Uterus (tissue), 2 donors: ENCODE results near the gene LFNG.

Experiments
- POLR2A ChIP-seq, 2 donors: fragments of 450-650 bp; IDR thresholded peaks; one replicate each; pipeline ENCODE4 v1.6.1; 2016; ENCODE audit warnings: antibody characterized with exemption in 2 of 2, mild to moderate bottlenecking in 1 of 2, moderate library complexity in 1 of 2
- TF ChIP-seq, protein P1 (sequence below), 4 experiments: fragments of 200-600 bp in 2 of 4; fragments of 450-650 bp in 2 of 4; sonication (generic) in 2 of 4; IDR thresholded peaks; one replicate each; pipeline ENCODE4 v1.5.1; 2016 to 2019; ENCODE audit warnings: antibody characterized with exemption in 4 of 4, mild to moderate bottlenecking in 2 of 4, moderate library complexity in 1 of 4

- TF ChIP-seq, protein P1, sequence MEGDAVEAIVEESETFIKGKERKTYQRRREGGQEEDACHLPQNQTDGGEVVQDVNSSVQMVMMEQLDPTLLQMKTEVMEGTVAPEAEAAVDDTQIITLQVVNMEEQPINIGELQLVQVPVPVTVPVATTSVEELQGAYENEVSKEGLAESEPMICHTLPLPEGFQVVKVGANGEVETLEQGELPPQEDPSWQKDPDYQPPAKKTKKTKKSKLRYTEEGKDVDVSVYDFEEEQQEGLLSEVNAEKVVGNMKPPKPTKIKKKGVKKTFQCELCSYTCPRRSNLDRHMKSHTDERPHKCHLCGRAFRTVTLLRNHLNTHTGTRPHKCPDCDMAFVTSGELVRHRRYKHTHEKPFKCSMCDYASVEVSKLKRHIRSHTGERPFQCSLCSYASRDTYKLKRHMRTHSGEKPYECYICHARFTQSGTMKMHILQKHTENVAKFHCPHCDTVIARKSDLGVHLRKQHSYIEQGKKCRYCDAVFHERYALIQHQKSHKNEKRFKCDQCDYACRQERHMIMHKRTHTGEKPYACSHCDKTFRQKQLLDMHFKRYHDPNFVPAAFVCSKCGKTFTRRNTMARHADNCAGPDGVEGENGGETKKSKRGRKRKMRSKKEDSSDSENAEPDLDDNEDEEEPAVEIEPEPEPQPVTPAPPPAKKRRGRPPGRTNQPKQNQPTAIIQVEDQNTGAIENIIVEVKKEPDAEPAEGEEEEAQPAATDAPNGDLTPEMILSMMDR (IDR thresholded peaks at IDR 0.05) = no peak
- TF ChIP-seq POLR2A (IDR thresholded peaks at IDR 0.05) = no peak
Observed at GRCh38 chr7:2501947-2502646, 17.5 kb upstream of the LFNG start.
